ENCODE results near the gene IPO4.

The IPO4 gene

GRCh38 chr14:24192933-24193332 is 4.3 kb upstream of the IPO4 start:
- no peak for DNase-seq

DNA sequence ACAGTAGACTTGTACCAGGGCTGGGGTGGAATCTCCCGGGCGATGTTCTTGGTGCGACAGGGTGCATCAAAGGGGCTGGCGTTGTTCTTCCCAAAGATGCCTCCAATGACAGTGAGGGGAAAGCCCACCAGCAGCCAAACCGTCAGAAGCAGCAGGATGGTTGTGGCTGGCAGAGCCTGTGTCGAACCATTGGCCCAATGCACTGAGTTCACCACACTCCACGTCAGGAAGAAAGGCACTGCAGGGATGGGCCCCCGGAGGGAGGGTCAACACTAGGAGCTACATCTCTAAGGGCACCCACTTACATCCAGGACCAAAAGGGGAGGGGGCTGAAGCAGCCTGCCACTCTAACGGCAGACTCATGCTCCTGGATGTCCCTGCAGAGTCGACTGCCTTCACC is 1.8 kb upstream of the IPO4 start:
- DNase-seq, result no peak

DNA sequence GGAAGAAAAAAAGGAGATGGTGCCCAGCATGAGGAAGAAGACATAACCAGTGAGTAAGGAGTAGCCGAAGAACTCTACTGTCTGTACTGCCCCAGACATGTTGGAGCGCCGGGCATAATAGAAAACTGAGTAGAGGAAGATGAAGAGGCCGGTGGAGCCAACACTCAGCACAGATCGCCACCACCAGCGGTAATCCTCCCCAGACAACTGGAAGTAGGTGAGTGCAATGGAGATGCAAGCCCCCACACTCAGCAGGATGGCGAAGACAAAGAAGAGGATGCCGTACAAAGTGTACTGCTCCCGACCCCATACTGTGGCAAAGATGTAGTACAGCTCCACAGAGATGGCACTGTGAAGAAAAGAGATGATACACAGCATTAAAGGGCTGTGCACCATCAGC is 844 bp upstream of the IPO4 start:
- DNase-seq, result no peak

DNA sequence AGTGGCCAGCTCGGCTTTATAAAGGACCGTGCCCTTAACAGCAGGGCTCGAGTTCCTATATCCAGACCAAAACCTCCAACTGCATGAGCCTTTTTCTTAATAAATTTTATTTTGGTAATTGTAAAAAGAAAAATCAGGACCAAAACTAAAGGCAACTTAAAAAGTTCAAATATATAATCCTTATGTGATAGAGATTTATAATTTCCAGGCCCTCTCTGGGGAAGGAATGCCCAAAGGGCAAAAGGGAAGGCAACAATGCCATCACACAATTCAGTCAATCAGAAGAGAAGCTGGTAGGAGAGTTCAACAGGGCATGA is 401 bp upstream of the IPO4 start:
- no peak for DNase-seq

- DNase-seq, result no peak
Observed at GRCh38 chr14:24187539-24187915, 1.1 kb downstream of the IPO4 start.

GRCh38 chr14:24186831-24187538 is 1.6 kb downstream of the IPO4 start:
- DNase-seq, result no peak

DNA sequence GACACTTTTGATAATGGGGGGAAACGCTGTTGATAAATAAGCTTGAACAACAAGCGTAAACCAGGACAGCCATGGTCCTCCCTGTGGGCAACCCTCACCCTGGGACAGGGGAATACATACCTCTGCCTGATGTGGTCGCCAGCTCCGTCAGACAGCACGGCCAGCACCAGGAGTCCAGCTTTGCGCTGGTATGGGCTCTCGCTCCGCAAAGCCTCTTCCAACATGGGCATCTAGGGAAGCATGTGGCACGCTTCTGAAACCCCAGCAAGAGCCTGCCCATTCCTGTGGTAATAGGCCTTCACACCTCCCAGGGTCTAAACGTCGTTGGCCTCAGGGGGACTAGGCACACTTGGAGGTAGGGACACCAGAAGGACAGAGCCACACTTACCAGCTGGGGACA is 2.9 kb downstream of the IPO4 start:
- no peak for DNase-seq

GRCh38 chr14:24185026-24185425 is 3.6 kb downstream of the IPO4 start:
- no peak for DNase-seq

GRCh38 chr14:24184104-24184970 is 4.3 kb downstream of the IPO4 start:
- no peak for DNase-seq

GRCh38 chr14:24183014-24183481 is 5.6 kb downstream of the IPO4 start:
- no peak for DNase-seq

- no peak for DNase-seq
Observed at GRCh38 chr14:24182110-24182882, 6.3 kb downstream of the IPO4 start.

- no peak for DNase-seq
Observed at GRCh38 chr14:24181371-24182077, 7.1 kb downstream of the IPO4 start.

GRCh38 chr14:24179961-24180796 is 8.4 kb downstream of the IPO4 start:
- no peak for DNase-seq

GRCh38 chr14:24179294-24179960 is 9.2 kb downstream of the IPO4 start:
- DNase-seq, result no peak

DNA sequence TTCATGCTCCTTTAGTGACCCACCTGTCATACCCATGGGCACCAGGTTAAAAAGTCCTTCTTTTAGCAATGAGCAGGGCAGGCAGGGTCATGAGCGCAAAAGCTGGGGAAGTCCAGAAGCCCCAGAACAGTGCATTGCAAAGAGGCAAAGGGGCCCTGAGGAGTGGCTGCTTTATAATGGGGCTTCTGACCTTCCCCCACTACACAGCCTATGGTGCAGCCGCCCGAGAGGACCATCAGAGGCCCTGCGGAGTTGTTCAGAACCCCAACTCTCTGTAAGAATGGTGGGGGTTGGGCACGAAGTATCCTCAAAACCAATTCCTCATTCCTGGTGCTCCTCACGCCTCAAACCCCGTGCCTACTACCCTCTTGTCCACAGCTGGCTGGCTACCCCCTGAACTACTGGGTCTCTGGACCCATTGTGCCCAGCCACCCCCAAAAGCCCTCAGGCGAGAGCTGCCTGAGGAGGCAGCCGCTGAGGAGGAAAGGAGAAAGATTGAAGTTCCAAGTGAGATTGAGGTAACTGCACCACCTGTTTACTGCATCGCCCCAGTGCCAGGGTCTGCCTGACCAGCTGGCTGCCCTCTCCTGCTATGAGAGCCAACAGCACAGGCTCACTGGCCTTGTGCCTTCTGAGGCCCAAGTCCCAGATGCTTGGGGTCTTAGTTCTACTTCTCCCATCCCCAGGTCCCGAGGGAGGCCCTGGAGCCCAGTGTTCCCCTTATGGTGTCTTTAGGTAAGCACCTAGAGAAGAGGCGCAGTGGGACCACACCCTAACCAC is 10.0 kb downstream of the IPO4 start:
- DNase-seq, result no peak

- DNase-seq, result no peak
Observed at GRCh38 chr14:24177891-24178290, 10.7 kb downstream of the IPO4 start.

DNA sequence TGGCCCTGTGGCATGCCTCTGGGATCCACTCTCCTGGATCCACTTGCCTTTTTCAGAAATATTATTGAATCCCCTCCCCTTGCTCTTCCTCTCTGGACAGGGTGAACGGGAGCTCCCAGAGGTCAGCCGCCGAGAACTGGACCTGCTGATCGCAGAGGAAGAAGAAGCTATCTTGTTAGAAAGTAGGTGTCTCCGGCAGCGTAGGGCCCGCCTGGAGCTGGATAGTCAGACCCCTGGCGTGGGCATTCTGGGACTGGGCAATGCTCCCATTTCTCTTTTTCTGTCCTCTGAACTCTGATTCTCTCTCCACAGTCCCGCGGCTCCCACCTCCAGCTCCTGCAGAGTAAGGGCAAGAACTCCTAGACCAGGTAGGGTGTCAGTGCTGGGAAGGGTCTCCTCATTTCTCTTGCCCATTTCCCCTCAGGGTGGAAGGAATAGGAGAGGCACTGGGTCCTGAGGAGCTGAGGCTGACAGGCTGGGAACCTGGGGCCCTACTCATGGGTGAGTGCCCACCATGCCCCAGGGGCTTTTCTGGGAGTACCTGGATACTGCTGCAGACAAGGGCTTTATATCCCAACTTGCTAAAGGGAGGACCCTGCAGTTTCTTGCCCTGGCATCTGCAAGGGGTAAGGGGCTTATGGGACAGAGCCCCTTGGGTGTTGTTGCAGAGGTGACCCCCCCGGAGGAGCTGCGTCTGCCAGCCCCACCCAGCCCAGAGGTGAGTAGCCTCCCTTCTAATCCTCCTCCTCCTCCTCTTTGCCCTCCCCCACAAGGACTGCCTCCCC is 11.4 kb downstream of the IPO4 start:
- DNase-seq, result no peak

GRCh38 chr14:24176599-24176998 is 12.0 kb downstream of the IPO4 start:
- DNase-seq, result no peak

DNA sequence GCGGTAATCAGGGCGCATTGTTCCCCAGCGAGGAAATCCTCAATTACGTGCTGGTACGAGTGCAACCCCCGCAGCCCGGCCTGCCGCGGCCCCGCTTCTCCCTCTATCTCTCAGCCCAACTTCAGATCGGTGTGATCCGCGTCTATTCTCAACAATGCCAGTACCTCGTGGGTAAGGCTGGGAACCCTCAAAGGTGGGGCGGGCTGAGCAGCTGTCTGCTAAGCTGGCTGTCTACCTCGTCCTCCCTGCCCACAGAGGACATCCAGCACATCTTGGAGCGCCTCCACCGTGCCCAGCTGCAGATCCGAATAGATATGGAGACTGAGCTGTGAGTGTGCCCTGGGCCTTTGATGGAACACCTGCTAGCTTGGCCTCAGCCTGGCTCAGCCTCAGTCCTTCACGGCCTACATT is 15.7 kb downstream of the IPO4 start:
- DNase-seq, result no peak
